Left lung (tissue), 8 donors: ENCODE results near the gene GNG2. TPM values are rescaled to one million over a fixed set of nuclear protein-coding genes. Genes with fewer than 3 reads are reported as not detected.

Experiments
- polyA plus RNA-seq, 6 donors: library from polyadenylated mRNA; unstranded; fragments of 120-200 nt; gene quantifications; one replicate each; pipeline ENCODE4 v1.2.1, GENCODE V29; 2013; ENCODE audit not compliant: insufficient read length in 6 of 6
- total RNA-seq, 2 donors: library from RNA; stranded (reverse); fragmentation: NEBNext Ultra II Directional; extraction: Animal tissue kit (Norgen Biotek cat#: 25700); gene quantifications; one replicate each; pipeline ENCODE4 v1.2.1, GENCODE V29; 2021
- donor health status: DM: no; HTN: yes; CAD: no.
- donor health status: DM: no; HTN: no; CAD: no.

The GNG2 gene
- total and polyA plus RNA-seq, 8 donors: 24.3 to 101 (median 84.7) TPM

Other genes starting within 250 kb of the GNG2 start
- gene FRMD6, start 208.7 kb upstream of the GNG2 start, total RNA-seq: 10 to 100 TPM; 19.8 to 21.2 TPM
- 10 to 100 TPM; 26.4 to 33.5 (median 31.0) TPM for gene FRMD6, start 208.7 kb upstream of the GNG2 start, polyA plus RNA-seq
- 100 to 1,000 TPM; 126 to 134 TPM for gene RTRAF, start 128.9 kb downstream of the GNG2 start, total RNA-seq
- gene RTRAF, start 128.9 kb downstream of the GNG2 start, polyA plus RNA-seq: 100 to 1,000 TPM; 265 to 325 (median 274) TPM
- 10 to 100 TPM; 25.0 to 30.7 TPM for gene NID2, start 208.4 kb downstream of the GNG2 start, total RNA-seq
- 100 to 1,000 TPM; 225 to 593 (median 249) TPM for gene NID2, start 208.4 kb downstream of the GNG2 start, polyA plus RNA-seq